K562 (cell line): ENCODE results near the gene SRBD1. TPM values are rescaled to one million over a fixed set of nuclear protein-coding genes. Genes with fewer than 3 reads are reported as not detected.

Source experiments
- ATAC-seq: fragments of 200-7000 bp; cut with Tn5 transposase; 3 replicates; pipeline ENCODE4 v1.9.1; 2020; ENCODE audit warnings: moderate library complexity
- BruUV-seq: library from RNA; stranded (reverse); fragments of 400-500 nt; replicated peaks from 2 replicates; lab custom pipeline; 2021; lab: Mats Ljungman, UMichigan
- CTCF ChIA-PET: fragments of 300-600 bp; formaldehyde crosslinking; extraction: SDS; loops from one replicate; lab custom pipeline; 2021; ENCODE audit warnings: low intra/inter-chr PET ratio; lab: Yijun Ruan, JAX
- POLR2A ChIA-PET: fragments of 300-600, 350-650 bp; sonication (Branson Sonifier 250); formaldehyde crosslinking; extraction: SDS; loops from one replicate; lab custom pipeline; 2021; ENCODE audit warnings: antibody characterized with exemption, inconsistent platforms; lab: Yijun Ruan, JAX
- DNase-seq, 4 experiments: peaks; one replicate each; pipeline versions ENCODE4 v3.0.0 to v3.0.0-alpha.2; 2011 to 2018; ENCODE audit warnings: low spot score in 3 of 4, mixed read lengths in 3 of 4; ENCODE audit errors: extremely low read depth in 1 of 4
- FAIRE-seq: peaks from 2 replicates; lab custom pipeline; 2011; peaks lifted over from hg19 to GRCh38; lab: Jason Lieb, UNC
- H2AFZ ChIP-seq: 2 replicates; pipeline ENCODE4 v1.6.0; 2011; ENCODE audit warnings: low read depth, low read length, control low read depth, inconsistent platforms
- H3K27ac ChIP-seq: fragments of 200-600 bp; 3 replicates; pipeline ENCODE4 v1.8.0; 2011; ENCODE audit warnings: low read depth, mild to moderate bottlenecking, control low read depth, inconsistent platforms, low read length, moderate library complexity, mixed read lengths; ENCODE audit errors: extremely low read depth
- H3K27me3 ChIP-seq, 2 experiments: fragments of 300-600 bp in 1 of 2; 2 replicates in 1 of 2; 3 replicates in 1 of 2; pipeline versions ENCODE4 v1.6.0 to v1.8.0; 2011; ENCODE audit warnings: inconsistent platforms in 2 of 2, low read length in 2 of 2, mild to moderate bottlenecking in 1 of 2, mixed read lengths in 1 of 2, moderate library complexity in 1 of 2; ENCODE audit not compliant: control insufficient read depth in 2 of 2, insufficient read depth in 2 of 2
- H3K36me3 ChIP-seq: fragments of 300-600 bp; 3 replicates; pipeline ENCODE4 v1.8.0; 2011; ENCODE audit warnings: mild to moderate bottlenecking, low read length, inconsistent platforms; ENCODE audit not compliant: control insufficient read depth, insufficient read depth
- H3K4me1 ChIP-seq, 2 experiments: fragments of 200-600 bp in 1 of 2; replicated peaks in 1 of 2; 2 replicates in 1 of 2; 3 replicates in 1 of 2; pipeline versions ENCODE4 v1.5.1 to v1.8.0; 2011; ENCODE audit warnings: inconsistent platforms in 2 of 2, low read length in 2 of 2, mild to moderate bottlenecking in 1 of 2, mixed read lengths in 1 of 2, moderate library complexity in 1 of 2; ENCODE audit not compliant: control insufficient read depth in 2 of 2, insufficient read depth in 2 of 2
- H3K4me2 ChIP-seq: 2 replicates; pipeline ENCODE4 v1.6.1; 2011; ENCODE audit warnings: low read length, control low read depth, inconsistent platforms, mixed read lengths; ENCODE audit not compliant: insufficient read depth
- H3K4me3 ChIP-seq: fragments of 200-600 bp; sonication (generic), shearing (Covaris generic); 2 replicates; pipeline ENCODE4 v1.5.1; 2016; ENCODE audit warnings: control low read depth, inconsistent platforms
- H3K79me2 ChIP-seq: fragments of 200-600 bp; 3 replicates; pipeline ENCODE4 v1.8.0; 2011; ENCODE audit warnings: low read length, inconsistent platforms; ENCODE audit not compliant: control insufficient read depth, insufficient read depth
- H3K9ac ChIP-seq, 2 experiments: 2 replicates each; pipeline versions ENCODE4 v1.6.0 to v1.6.1; 2011; ENCODE audit warnings: low read depth in 2 of 2, low read length in 2 of 2, control low read depth in 1 of 2, inconsistent platforms in 1 of 2, mild to moderate bottlenecking in 1 of 2, mixed read lengths in 1 of 2; ENCODE audit not compliant: insufficient read depth in 1 of 2
- H3K9me1 ChIP-seq: one replicate; pipeline ENCODE4 v1.6.0; 2011; ENCODE audit warnings: inconsistent platforms, mild to moderate bottlenecking, low read length, moderate library complexity; ENCODE audit not compliant: control insufficient read depth, insufficient read depth
- H3K9me3 ChIP-seq: replicated peaks from 2 replicates; pipeline ENCODE4 v1.5.1; 2011; ENCODE audit warnings: low read depth, low read length, inconsistent platforms; ENCODE audit not compliant: control insufficient read depth, insufficient read depth
- H4K20me1 ChIP-seq: replicated peaks from 2 replicates; pipeline ENCODE4 v1.6.1; 2011; ENCODE audit warnings: low read length, inconsistent platforms, mixed read lengths; ENCODE audit not compliant: control insufficient read depth, insufficient read depth
- ARID1B ChIP-seq: fragments of 450-650 bp; IDR thresholded peaks from 2 replicates; pipeline ENCODE4 v1.6.1; 2016; ENCODE audit warnings: antibody characterized with exemption, mild to moderate bottlenecking, inconsistent platforms
- BDP1 ChIP-seq: IDR thresholded peaks from 3 replicates; pipeline ENCODE4 v1.6.1; 2011; ENCODE audit not compliant: insufficient read length, insufficient read depth
- FOS ChIP-seq: IDR thresholded peaks from 3 replicates; pipeline ENCODE4 v1.6.1; 2011; ENCODE audit not compliant: insufficient read length; ENCODE audit errors: extremely low read depth
- FOXJ3 ChIP-seq: sonication (generic); formaldehyde crosslinking; IDR thresholded peaks from 2 replicates; pipeline ENCODE4 v1.4.0; 2020; ENCODE audit warnings: mild to moderate bottlenecking, missing genetic modification reagents
- GABPA ChIP-seq: fragments of 200-800 bp; sonication (Bioruptor generic); conservative IDR thresholded peaks from 2 replicates; pipeline ENCODE4 v1.6.1; 2016; ENCODE audit warnings: low read depth, missing genetic modification characterization, missing compliant biosample characterization
- GATAD2A ChIP-seq: fragments of 450-650 bp; IDR thresholded peaks from 2 replicates; pipeline ENCODE4 v1.6.1; 2017
- JUN ChIP-seq, 2 experiments: sonication (generic) in 1 of 2; formaldehyde crosslinking in 1 of 2; IDR thresholded peaks; 2 replicates each; pipeline versions ENCODE4 v1.6.1 to v1.8.0; 2012 to 2022; ENCODE audit warnings: borderline replicate concordance in 2 of 2, mild to moderate bottlenecking in 2 of 2, improper control_type of control experiment in 1 of 2, low read depth in 1 of 2, low read length in 1 of 2, missing genetic modification reagents in 1 of 2
- MAZ ChIP-seq, 2 experiments: fragments of 450-650 bp in 1 of 2; sonication (generic) in 1 of 2; formaldehyde crosslinking; IDR thresholded peaks in 1 of 2; conservative IDR thresholded peaks in 1 of 2; 2 replicates each; pipeline versions ENCODE4 v1.4.0 to v1.5.0; 2020; ENCODE audit warnings: mild to moderate bottlenecking in 1 of 2, missing genetic modification reagents in 1 of 2
- PURB ChIP-seq: sonication (generic); formaldehyde crosslinking; IDR thresholded peaks from 2 replicates; pipeline ENCODE4 v1.9.0; 2021; ENCODE audit warnings: low read depth, mild to moderate bottlenecking, missing genetic modification reagents
- RUNX1 ChIP-seq: sonication (generic); IDR thresholded peaks from 2 replicates; pipeline ENCODE4 v1.6.1; 2016; ENCODE audit warnings: antibody characterized with exemption, low read depth
- ZFPM2 ChIP-seq: fragments of 250-450 bp; sonication (Bioruptor Pico); IDR thresholded peaks from 2 replicates; pipeline ENCODE4 v1.5.1; 2022; ENCODE audit warnings: mild to moderate bottlenecking
- ZNF507 ChIP-seq: conservative IDR thresholded peaks from 2 replicates; pipeline ENCODE4 v1.6.1; 2017; ENCODE audit warnings: missing genetic modification characterization, missing compliant biosample characterization
- in situ Hi-C: fragments of 300-500 bp; cut with MboI; formaldehyde crosslinking; loops from 4 replicates; pipeline ENCODE4 v1.15.0; 2018; ENCODE audit warnings: inconsistent platforms, mixed read lengths
- intact Hi-C: fragments of 100-400 bp; cut with micrococcal nuclease; formaldehyde crosslinking; loops from 2 replicates; pipeline ENCODE4 v1.14.2; 2022
- polyA plus RNA-seq, 8 experiments: library from polyadenylated mRNA; depleted of rRNA in 4 of 8; stranded (reverse) in 5 of 8; unstranded in 3 of 8; fragments of >200 nt; fragmentation: Nextera tagmentation in 2 of 8; fragmentation: Illumina TruSeq in 1 of 8; extraction: Ambion mirVana in 2 of 8; extraction: Trizol in 1 of 8; gene quantifications; 2 replicates each; pipeline versions ENCODE4 v1.2.1 to v1.2.3, GENCODE V29; 2011 to 2014; ENCODE audit warnings: inconsistent platforms in 1 of 8, missing spikeins in 1 of 8
- total RNA-seq, 7 experiments: library from RNA; depleted of rRNA in 6 of 7; stranded (reverse); fragments of >200 nt in 6 of 7; fragmentation: Illumina TruSeq in 2 of 7; extraction: Trizol in 2 of 7; gene quantifications; 2 replicates each; pipeline versions ENCODE4 v1.2.1 to v1.2.3, GENCODE V29; 2011 to 2021; ENCODE audit warnings: low replicate concordance in 1 of 7
- TF ChIP-seq, protein P1 (sequence below): sonication (generic); IDR thresholded peaks from 2 replicates; pipeline ENCODE4 v1.6.1; 2016
- TF ChIP-seq, protein P2 (sequence below), 2 experiments: IDR thresholded peaks in 1 of 2; conservative IDR thresholded peaks in 1 of 2; 2 replicates each; pipeline ENCODE4 v1.6.1; 2016; ENCODE audit warnings: low read depth in 2 of 2, mild to moderate bottlenecking in 1 of 2, missing compliant biosample characterization in 1 of 2, missing genetic modification characterization in 1 of 2, moderate library complexity in 1 of 2

Gene SRBD1
- total and polyA plus RNA-seq, 9 of the 15 experiments (the other 6 are each of a cell fraction or from before 2014, with no cell fraction given): 6.9 to 23.2 (median 14.7) TPM

DNA sequence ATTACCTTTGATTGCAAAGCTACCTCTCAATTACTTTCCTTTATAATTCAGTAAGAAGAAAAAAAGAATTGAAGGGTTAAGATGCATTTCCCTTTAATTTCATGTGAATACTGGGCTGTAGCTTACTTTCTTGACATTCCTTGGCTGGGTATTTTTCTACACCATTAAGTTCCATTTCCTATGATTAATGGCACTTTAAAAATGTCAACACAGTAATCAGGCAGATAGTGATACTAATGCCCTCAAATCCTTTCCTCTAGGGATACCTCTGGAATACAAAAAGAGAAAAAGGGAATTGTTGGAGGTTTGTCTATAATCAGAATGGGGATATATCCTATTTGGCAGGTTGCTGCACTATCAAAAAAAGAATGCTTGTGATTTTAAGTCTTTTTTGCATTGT, 216.9 kb downstream of the SRBD1 start:
- Histone ChIP-seq H3K9me3 (no peaks in the 10 kb centered on the region), H3K27me3 (no peaks in the 10 kb centered on the region), H3K4me1 (no peaks in the 10 kb centered on the region), H3K9me1 (no peaks in the 10 kb centered on the region), H3K4me2 (no peak overlapping the region), H3K79me2 (no peaks in the 10 kb centered on the region), H3K27ac (no peak overlapping the region), H3K36me3 (peaks cover 7% of the 10 kb centered on the region; the same call in 2 of the 3 replicates), H2AFZ (no peak overlapping the region), H3K4me3 (no peak overlapping the region), H4K20me1 (no peaks in the 10 kb centered on the region), H3K9ac (no peak overlapping the region)
- TF ChIP-seq PURB (CRISPR knock-in tag) (no peak), GATAD2A (no peak), RUNX1 (no peak), GABPA (tag) (no peak), ZFPM2 (CRISPR knock-in tag) (no peak), JUN (IDR thresholded peaks at IDR 0.05; ENCODE audit: borderline replicate concordance, low read depth, low read length) (no peak), JUN (CRISPR knock-in tag; IDR thresholded peaks at IDR 0.05; ENCODE audit: borderline replicate concordance) (no peak), MAZ (CRISPR knock-in tag; conservative IDR thresholded peaks at IDR 0.05 in 1 of 2, IDR thresholded peaks at IDR 0.05 in 1 of 2) (no peak), FOS (no peak), ARID1B (no peak), FOXJ3 (CRISPR knock-in tag) (no peak), BDP1 (no peak), ZNF507 (no peak)
- TF ChIP-seq, protein P1, sequence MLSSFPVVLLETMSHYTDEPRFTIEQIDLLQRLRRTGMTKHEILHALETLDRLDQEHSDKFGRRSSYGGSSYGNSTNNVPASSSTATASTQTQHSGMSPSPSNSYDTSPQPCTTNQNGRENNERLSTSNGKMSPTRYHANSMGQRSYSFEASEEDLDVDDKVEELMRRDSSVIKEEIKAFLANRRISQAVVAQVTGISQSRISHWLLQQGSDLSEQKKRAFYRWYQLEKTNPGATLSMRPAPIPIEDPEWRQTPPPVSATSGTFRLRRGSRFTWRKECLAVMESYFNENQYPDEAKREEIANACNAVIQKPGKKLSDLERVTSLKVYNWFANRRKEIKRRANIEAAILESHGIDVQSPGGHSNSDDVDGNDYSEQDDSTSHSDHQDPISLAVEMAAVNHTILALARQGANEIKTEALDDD: no peak
- TF ChIP-seq, protein P2, sequence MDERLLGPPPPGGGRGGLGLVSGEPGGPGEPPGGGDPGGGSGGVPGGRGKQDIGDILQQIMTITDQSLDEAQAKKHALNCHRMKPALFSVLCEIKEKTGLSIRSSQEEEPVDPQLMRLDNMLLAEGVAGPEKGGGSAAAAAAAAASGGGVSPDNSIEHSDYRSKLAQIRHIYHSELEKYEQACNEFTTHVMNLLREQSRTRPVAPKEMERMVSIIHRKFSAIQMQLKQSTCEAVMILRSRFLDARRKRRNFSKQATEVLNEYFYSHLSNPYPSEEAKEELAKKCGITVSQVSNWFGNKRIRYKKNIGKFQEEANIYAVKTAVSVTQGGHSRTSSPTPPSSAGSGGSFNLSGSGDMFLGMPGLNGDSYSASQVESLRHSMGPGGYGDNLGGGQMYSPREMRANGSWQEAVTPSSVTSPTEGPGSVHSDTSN (CRISPR knock-in tag; IDR thresholded peaks at IDR 0.05; ENCODE audit: low read depth): no peak
- TF ChIP-seq, protein P2 (tag; conservative IDR thresholded peaks at IDR 0.05; ENCODE audit: low read depth): no peak
- intact Hi-C loops (no loop called here), in situ Hi-C loops (no loop called here)
- no peak for DNase-seq
- CTCF ChIA-PET: no interaction called here
- no peak for ATAC-seq
- no peak for FAIRE-seq
- BruUV-seq: no TSS peak
- POLR2A ChIA-PET: no interaction called here
